Fibroblast of skin of scalp (primary cell): ENCODE data around the gene NFKB2.

ENCODE experiments used
- DNase-seq: peaks from one replicate; pipeline ENCODE4 v3.0.0-alpha.2; 2013

Gene NFKB2

DNA sequence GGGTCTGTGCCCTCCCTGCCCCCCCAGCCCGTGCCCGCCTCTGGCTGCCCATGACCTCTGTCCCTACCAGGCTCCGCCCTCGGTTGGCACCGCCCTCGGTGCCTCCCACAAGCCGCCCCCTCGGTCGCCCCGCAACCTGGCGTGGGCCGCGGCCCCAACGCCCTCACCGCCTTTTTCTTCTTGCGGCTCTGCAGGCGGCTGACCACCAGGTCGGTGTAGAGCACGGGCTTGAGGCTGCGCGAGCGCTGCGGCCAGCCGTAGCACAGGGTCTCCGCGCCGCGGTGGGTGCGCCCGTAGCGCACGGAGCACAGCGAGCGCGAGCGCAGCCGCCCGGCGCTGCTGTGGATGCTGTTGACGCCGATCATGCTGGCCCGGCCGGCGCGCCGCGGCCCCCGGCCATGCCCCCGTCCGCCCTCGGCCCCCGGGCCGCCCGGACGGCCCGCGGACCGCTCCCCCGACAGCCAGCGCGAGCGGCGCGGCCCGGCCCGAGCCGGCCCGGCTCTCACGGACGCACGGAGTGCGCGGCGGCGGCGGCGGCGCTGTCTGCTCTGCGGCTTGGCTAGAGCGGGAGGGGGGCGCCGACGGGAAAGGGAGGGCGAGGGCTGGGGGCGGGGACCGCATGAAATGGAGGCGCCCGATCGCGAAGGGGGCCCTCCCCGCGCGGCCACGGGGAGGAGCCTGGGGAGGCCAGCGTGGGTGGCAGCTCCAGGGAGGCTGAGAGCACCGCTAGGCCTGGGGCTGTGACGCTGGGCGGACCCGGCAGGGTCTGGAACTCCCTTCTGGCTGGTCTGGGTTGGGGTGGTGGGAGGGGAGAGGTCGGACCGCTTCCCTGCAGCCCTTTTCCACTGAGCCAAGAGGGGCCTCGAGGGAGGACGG lies 13.5 kb downstream of the NFKB2 start:
- no peak for DNase-seq

DNA sequence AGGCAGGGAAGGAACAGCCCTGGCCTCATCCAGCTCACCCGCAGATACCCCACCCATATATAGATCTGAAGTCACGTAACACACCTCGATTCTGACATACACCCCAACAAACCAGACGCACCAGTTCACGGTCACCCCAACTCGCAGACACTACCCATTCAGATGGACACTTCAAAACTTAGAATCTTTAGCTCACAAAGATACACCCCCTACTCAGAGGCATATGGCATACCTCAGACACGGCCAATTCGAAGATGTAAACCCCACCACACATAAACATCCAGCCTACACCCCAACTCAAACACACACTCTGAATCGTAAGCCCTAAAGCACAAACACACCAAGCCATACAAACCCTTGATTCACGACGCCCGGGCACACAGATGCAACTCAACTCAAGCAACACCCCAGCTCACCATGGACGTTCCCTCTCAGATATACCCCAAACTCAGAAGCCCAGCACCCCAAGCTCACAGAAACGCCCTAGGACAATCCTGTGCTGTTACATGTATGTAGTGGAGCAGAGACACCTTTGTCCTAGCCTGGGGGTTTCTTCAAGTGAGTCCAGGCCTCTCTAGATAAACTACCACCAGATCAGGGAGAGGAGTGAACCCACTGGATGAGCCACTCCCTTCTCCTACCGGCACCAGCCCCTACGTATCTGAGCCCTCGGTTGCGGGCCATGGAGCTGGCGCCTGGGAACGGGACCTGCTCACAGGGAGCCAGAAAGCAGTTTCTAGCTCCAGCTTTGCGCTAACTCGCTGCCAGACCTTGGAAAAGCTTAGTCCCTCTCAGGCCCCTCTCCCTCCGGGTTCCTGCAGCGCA lies 14.3 kb downstream of the NFKB2 start:
- no peak for DNase-seq

DNA sequence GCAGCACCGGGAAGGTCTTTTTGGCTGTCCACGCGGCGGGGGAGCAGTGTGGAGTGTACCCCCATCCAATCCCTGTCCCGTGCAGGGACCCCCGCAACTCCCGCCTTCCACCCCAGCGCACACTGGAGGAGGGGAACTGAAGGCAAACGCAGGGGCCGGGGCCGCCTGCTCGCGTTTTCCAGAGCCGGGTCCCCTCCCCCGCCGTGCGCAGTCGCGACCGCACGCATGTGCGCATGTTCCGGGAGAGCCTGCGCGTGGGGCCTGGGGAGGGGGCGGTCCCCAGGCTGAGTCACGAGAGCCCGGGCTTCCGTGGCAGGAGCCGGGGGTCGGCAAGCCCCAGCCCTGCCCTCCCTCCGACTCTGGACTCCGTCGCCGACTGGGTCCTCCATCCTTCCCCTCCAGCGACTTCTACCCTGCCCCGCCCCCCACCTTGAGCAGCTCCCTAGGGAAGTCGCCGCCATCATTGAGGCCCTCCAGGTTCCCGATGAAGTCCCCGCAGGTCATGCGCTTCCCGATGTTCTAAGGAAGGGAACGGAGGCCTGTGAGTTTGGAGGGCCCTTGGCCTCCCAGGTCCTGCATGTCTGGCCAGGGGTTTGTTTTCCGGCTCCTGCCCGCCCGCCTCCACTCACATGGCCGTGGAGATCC lies 15.0 kb downstream of the NFKB2 start:
- DNase-seq = no peak

DNA sequence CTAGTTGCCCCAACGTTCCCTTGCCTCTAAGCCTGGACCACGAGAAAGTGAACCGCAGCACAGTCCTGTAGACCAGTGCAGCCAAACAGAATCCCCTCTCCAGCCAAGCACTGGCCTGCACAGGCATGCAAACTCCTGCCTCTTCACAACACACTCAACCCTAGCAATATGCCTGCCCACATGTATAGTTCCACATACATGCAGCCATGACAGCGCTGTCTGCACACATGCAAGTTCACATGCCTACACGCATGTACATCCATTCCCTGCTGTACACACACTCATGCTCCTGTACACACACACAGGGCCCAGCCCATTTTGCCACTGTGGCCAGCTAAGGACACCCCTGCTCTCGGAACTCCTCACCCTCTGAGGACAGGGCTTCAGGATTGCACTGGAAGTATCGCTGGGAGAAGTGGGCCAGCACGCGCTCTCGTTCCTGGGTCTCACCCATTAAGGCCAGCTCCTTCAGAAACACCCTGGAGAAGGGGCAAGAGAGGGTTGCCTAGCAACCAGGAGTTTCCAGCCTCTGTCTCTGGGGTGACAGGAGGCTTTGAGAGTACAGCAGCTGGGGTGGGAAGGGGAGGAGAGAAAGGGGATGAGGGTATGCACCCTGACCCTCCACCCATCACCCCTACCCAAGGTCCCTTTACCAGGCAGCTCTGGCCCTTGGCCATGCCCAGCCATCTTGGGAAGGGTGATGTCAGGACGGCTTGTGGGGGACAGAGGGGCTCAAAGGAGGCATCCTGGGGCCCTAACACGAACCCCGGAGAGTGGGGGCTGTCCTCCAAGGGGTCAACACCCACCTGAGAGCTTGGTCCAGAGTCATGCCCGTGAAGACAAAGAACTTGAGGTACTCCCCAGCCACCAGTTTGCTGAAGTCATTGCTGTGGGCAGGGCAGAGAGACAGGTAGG lies 16.1 kb downstream of the NFKB2 start:
- no peak for DNase-seq

DNA sequence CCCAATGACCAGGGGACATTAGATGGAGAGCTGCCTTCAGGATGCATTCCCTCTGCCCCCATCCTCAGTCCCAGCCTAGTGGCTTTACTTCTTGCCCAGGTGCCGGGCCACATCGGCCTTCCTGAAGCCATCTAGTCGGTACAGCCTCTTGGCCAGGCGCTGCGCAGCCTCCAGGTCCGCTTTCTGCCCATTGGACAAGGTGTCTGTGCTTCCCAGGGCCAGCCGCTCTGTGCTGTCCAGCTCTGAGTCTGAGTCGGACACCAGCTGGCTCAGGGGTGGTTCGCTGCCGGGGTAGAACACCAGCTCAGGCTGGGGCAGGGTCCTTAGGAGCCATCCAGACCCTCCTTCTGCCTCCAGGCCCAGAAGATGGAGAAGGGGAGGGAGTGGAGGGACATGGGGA lies 16.8 kb downstream of the NFKB2 start:
- no peak for DNase-seq

DNA sequence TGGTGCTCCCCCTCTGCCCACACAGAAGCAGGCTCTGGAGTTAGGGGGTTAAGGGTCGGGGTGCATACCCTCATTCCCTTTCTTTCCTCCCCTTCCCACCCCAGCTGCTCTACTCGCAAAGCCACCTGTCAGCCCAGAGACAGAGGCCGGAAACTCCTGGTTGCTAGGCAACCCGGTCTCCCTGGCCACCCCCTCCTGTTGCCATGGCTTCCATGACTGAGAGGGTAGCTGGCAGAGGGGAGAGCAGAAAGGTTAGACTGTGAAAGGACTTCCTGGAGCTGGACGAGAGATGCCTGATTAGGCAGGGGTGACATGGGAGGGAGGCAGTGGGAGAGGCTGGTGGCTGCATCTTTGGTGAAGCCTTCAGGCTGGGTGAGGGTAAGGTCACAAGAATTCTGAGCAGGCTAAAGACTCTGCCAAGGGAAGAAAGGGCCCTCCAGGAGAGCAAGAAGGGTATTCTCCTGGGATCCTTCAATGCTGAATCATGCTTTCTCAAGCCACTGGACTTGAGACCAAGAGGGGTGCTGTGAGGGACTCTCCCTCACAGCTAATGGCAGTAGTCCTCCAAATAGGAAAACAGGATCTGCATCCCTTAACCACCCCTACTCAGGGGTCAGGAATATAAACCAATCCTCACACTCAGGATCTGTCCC lies 17.7 kb downstream of the NFKB2 start:
- no peak for DNase-seq

DNA sequence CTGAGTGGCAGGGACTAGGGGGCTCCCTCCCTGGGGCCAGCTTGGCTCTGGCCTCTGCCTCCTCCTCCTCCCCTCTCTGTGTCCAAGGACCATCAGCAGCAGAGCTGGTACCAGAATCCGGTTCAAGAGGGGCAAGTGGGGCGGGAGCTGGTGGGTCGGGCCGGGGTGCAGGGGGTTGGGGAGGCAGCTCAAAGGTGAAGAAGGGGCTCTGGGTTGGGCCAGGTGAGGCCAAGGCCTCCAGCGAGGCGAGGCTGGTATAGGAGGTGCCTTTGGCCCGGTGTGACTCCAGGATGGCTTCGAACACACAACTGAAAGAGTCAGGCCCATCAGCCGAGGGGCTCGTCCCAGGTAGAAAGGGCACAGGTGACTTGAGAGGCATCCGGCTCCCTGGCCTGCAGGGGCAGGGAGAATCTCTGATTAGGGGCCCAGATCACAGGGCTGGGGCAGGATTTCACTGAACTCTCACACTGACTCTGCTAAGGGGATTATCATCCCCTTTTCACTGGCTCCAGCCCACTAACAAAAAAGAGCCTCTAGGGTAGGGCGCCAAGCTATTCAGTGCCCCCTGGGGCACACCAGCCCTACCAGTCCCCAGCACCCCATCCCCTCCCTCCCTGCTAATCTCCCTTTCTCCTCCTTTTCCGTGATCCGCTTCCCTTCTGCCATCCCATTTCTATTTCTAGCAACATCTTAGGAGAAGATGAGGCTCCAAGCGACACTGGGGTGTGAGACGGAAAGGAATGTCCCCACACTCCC lies 18.5 kb downstream of the NFKB2 start:
- DNase-seq = no peak

DNA sequence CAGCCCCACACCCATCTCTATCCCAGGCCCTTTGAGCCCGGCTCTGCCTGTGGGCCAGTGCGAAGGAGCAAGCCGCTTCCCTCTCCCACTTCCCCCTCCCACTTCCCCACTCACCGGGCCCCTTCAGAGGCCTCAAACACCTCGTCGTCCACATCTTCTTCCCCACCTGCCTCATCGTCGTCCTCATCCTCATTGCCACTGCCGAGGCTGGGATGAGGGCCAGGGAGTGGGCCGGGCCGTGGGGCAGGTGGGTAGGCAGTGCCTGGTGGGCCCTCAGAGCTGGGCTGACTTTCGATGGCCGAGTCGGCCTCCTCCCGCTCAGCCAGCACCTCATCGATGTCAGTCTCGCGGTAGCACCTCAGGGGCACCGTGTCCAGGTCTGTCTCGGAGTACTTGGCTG lies 19.2 kb downstream of the NFKB2 start:
- DNase-seq = no peak

DNA sequence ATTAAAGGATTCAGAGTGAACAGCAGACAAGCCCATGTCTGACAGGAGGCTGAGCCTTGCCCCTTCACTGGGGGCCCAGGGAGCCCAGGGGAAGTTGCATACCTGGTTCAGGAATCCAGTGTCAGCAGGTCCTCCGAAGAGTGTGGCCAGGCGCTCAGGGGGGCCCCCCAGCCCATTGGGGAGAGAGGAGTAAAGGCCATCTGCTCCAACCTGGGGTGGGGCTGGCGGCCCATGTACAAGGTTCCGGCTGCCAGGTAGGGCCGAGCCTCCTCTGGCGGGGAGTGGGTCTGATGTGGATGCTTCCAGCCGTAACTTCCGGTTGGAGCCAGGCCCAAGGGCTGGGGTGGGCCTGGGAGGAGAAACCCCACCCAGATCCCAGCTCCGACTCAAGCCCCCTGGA lies 20.8 kb downstream of the NFKB2 start:
- no peak for DNase-seq

DNA sequence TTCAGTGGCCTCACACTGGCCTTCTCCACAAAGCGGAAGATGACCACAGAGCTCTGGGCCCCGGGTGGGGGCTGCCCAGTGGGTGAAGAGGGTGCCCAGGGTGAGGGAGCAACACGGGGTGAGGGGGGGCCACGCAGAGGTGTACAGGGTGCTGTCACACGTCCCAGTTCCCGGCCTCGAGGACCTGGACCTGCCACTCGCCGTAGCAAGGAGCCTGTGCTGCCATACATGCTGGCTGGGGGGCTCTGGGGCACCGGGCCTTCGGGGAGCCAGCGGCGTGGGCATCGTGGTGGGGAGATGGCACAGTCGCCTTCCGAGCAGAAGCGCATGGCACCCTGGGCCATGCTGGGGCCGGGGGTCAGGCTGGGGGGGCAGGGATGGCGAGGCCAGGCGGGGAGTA lies 21.2 kb downstream of the NFKB2 start:
- no peak for DNase-seq

DNA sequence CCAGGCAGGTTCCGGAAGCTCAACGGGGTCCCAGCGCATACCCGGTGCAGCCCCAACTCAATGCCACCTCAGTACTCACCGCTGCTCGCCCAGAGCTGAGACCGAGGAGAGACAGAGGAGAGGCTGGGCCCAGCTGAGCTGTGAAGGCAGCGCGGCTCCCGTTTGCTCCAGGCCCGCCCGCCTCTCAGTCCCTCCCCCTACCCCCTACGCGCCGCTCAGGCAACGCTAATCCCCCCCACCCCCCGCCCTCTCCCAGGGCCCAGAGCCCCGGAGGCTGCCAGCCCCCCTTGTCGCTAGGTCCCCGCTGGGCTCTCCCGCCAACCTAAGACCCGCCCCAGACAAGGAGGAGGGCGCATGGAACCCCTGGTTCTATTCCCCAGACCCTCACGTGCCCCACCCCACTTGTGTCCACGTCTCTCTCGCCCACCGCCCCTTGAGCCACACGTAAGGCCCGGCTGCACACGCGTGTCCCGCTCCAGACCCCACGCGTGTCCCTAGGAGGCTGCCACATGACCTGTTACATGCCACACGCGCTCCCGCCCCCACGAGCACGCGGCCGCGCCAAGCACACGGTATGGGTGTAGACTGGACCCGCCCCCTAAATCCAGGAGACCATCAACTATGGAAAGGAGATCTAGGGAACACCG lies 23.2 kb downstream of the NFKB2 start, which contains the start of gene PSD:
TSS of gene PSD (minus strand) at position 164 of the 647 bp plus-strand sequence. CDS start 1,747 bp downstream, outside the sequence.
- DNase-seq = no peak

DNA sequence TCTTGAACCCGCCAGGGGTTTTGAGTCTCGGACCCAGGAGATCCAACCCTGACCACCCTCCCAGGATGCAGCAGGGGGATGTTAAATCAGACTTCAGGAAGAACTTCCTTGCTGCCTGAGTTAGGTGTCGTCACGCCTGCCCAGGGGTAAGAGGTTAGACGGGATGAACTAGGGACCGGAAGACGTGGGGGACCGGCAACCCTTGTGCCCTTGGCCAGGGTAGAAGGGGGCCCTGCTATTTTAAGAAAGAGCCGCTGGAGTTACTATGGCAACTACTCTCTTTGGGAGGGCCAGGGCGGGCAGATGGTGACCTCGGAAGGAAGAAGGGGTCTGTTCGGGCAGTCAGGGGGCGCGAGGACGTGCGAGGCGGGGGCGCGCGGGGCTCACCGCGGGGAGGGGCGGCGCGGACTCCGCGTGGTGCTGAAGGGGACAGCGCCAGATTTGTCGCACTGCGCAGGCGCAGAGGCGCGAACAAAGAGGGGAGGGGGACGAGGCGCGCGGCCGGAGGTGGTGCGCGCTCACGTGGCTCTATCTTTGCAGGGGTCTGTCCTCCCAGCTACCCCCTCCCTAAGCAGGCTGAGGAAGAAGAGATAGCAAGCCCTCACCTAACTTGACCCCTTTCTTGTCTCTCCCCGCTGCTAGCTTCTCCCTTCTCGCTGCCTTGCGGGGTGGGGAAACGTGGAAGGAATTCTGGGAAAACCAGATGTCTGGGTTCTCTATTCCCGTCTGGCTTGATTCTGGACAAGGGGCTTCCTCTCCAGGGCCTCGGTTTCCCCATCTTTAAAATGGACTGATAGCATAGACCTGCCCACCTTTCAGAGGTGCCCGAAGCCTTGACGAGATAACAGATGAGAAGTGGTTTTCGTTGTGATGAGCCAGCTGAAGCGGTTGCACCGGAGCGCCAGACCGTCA lies 24.0 kb downstream of the NFKB2 start:
- no peak for DNase-seq

DNA sequence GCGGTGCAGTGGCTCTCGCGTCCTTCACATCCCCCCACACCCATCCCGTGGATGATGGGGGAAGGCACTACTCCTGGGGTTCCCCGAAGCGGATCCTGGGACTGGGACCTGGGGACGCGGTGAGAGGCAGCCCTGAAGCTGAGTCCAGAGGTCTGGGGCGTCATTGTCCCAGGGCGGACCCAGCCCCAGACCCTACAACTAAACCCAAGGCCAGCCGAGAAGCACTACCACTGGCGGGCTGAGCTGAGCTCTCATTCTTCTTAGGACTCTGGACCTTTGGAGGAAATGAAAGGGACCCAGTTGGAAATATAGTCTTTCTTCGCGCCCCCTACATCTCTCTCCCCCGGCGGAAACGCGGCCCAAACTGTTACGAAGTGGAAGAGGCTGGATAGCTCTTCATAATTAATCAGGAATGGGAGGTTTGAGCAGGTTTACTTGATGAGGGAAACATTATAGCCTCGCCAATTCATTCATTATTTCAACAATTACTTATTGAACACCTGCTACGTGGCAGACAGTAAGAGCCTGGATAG lies 24.7 kb downstream of the NFKB2 start:
- no peak for DNase-seq

DNA sequence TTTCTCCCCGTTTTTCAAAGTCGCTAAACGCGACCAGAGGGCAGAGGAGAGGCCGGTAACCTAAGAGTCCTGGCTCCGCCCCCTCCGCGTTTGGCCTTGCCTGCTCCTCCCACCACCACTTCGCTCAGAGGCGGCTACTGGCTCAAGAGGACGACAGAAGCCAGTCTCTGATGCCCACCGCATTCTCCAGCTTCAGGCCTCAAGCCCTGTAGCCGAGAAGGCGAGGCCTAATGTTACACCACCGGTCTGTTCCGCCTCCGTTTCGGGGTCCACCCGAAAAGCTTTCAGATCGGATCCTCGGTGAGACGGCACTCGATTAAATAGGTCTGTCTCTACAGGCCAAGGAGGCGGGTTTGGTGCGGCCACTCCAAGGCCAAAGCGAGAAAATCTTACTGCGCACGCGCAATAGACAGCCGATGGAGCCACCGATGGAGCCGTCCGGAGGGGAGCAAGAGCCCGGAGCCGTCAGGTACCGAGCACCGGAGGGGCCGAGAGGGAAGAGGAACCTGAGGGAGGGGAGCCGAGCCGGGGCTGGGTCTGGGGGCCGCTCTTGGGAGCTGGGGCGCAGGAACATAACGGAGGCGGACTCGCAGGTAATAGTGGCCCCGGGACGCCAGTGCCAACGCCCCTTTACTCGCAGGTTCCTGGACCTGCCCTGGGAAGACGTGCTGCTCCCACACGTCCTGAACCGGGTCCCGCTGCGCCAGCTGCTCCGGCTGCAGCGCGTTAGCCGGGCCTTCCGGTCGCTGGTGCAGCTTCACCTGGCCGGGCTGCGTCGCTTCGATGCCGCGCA lies 25.4 kb downstream of the NFKB2 start, which contains the start of gene FBXL15:
TSS of gene FBXL15 (plus strand) at position 123 of the 793 bp plus-strand sequence. CDS start at position 417, 294 bp downstream.
- peak; percentile 97 for DNase-seq

DNA sequence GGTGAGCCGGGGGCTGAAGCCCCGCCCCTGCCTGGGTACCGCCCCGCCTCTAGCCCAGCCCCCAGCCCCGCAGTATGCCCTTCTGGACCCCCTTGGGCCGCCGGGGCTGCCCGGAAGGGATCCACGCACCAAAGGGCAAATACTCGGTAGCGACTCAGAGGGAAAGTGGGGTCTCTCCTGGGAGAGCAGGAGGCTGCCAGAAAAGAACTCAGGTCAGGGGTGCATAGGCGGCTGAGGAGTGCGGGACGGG lies 25.9 kb downstream of the NFKB2 start:
- DNase-seq = no peak

DNA sequence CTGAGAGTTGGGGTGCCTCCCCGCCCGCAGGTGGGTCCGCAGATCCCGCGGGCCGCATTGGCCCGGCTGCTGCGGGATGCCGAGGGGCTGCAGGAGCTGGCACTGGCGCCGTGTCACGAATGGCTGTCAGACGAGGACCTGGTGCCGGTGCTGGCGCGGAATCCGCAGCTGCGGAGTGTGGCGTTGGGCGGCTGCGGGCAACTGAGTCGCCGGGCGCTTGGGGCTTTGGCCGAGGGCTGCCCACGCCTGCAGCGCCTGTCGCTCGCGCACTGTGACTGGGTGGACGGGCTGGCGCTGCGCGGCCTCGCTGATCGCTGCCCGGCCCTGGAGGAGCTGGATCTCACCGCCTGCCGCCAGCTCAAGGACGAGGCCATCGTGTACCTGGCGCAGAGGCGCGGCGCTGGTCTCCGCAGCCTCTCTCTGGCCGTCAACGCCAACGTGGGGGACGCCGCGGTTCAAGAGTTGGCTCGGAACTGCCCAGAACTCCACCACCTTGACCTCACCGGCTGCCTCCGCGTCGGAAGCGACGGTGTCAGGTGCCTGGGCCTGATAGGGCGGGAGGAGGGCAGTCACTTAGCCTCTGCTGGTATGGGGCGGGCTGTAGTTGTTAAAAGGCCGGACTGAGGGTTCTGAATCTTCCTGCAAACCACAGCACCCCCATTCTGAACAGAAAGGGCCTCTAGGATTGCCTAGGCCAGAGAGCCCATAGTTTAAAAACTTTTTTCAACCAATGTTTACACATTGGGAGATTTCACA lies 26.4 kb downstream of the NFKB2 start:
- no peak for DNase-seq

DNA sequence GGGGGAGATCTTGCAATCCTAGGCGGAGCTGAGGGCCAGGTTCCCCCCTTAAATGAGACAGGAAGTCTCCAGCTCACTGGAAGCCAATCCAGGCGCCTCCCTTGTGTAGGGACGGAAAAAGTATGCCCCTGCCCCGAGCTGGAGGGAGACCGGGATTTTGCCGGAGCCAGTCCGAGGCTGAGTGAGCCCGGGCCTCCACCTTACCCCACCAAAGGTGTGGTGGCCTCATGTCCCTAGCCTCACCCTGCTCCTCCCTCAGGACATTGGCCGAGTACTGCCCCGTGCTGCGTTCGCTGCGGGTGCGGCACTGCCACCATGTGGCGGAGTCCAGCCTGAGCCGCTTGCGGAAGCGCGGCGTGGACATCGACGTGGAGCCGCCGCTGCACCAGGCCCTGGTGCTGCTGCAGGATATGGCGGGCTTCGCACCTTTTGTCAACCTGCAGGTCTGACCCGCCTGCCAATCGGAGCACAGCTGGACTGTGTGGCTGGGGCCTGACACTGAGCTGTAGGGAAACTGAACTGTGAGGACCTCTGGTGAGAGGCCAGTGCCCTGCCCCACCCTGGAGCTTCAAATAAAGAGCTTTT lies 27.1 kb downstream of the NFKB2 start:
- DNase-seq = peak; percentile 63
